ENCODE data around the gene LIPA.
"Not testable (repeated sequence)": the region's sequence is repeated elsewhere in the genome, so short reads cannot be mapped to it uniquely, and the experiment has no call there.

Gene LIPA

GRCh38 chr10:89209718-89210117 is 41.9 kb downstream of the LIPA start:
- DNase-seq (ENCODE audit: low read depth, low spot score): no peak

DNA sequence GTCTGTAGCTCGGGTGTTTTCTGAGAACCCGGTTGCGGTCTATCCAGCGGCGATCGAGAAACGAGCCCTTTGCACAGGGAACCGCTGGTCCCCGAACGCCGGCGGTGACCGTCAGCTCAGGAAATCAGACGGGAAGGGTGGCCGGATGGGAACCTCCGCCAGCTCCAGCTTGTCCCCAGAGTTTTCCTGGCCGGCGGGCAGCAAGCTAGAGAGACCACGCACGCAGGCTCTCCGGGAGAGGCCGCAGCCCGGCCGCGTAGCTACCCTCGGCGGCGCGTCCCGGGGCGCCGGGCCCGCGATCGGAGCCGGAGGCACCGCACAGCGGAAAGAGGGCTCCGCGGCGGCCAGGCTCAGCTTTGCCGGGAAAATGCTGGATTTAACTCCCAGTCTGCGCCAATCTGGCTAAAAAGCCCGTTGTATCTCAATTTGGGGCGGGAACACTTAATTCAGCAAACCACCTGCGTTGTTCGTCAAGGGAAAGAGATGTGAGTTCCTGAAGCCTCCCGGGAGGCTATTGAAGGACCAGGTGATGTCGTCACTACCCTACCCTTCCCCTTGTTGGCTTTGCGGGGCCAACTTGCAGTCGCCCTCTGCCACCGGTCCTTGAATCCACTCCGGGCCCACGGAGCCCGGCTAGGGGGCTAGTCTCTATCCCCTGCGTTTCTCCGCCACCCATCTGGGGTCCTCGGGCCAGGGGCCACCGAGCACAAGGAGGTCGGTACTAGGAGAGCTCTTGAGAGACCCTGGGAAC is 43.6 kb downstream of the LIPA start:
- DNase-seq (ENCODE audit: low read depth, low spot score): peak; percentile 48

DNA sequence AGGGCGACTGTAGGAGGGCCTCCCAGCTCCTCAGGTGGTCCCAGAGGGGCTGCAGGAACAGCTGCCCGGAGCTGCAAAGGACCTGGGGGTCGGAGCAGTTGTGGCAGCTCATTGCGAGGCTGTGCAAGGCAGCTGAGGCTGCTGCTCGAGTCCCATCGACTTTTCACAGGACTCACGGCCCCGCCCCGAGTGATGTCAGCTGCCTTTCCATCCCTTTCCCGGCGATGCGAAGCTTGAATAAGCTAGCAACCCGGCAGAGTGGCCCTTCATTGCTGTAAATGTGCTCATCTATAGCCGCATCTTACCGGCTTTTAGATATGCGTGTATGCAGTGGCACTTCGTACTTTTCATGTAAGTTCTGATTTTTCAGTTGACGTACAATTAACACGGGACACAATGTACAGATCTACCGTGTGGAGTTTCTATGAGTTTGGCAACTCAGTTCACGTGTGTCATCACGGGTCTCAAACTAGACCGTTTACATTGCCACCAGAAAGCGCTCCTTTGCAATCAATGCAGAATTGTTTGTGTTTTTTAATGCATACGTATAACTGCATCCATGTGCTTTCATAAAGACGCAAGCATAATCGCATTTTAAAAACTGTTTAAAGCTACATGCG is 44.3 kb downstream of the LIPA start, which contains the start of gene CH25H:
CH25H (minus strand) TSS at position 137 of the 620 bp plus-strand sequence; CDS start at position 112, 25 bp downstream.
- DNase-seq (ENCODE audit: low read depth, low spot score): peak; percentile 65

GRCh38 chr10:89206402-89207180 is 45.0 kb downstream of the LIPA start:
- no peak for DNase-seq (ENCODE audit: low read depth, low spot score)

DNA sequence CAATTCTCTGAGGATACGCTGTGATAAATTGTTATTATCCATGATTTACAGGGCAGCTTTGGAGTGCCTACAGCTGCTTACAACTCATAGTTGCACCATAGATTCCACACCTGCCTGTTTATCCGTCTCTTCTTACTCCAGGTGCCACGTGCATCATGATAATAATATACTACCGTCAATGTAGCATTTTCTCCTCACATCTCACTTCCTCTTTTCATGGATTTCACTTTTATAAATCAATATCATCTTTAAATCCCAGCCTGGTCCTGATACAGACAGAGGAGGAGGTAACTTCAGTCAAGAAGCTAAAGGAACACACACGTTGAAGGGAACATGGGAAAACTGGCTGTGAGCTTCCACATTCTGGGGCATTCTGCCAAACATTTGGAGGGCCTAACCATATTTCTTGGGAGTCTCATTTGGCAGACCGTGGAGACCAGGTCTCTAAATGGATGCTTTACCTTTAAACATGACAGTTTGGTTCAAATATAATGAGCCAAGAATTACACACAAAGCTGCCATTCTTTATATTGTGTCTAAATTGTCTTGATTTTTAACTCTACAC is 46.9 kb downstream of the LIPA start:
- DNase-seq (ENCODE audit: low read depth, low spot score): no peak

DNA sequence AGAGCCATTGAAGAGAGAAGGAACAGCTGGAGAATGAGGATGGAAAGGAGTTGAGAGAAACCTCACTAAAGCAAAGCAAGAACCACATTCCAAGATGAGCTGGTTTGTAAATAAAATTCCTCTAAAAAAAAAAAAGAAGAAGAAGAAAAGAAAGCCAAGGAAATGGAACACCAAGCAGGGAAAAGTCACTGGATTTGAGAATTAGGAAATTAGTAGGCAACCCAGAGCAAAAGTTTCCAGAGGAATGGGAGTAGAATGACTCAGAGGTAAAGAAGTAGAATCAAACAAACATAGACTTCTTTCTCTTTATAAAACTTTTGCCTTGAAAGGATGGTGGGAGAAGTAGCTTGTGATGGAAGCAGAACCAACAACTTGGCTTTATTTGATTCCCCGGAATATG is 48.3 kb downstream of the LIPA start:
- DNase-seq (ENCODE audit: low read depth, low spot score): no peak

DNA sequence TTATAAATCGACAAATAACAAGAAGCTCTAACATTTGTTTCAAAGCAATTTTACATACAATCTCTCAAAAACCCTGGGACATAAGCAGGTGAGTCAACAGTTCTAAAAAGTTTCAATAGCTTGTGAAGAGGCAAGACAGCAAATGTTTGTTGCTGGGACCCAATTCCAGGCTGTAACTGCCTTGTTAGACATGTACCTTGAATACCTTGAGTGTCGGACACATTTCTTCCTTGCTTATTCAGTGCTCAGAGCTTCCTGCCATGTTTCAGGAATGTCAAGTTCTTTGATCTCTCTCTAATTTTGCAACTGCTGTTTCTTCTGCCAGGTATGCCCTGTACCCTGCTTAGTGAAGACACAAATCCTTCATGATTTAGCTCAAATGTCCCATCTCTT is 49.5 kb downstream of the LIPA start:
- no peak for DNase-seq (ENCODE audit: low read depth, low spot score)

DNA sequence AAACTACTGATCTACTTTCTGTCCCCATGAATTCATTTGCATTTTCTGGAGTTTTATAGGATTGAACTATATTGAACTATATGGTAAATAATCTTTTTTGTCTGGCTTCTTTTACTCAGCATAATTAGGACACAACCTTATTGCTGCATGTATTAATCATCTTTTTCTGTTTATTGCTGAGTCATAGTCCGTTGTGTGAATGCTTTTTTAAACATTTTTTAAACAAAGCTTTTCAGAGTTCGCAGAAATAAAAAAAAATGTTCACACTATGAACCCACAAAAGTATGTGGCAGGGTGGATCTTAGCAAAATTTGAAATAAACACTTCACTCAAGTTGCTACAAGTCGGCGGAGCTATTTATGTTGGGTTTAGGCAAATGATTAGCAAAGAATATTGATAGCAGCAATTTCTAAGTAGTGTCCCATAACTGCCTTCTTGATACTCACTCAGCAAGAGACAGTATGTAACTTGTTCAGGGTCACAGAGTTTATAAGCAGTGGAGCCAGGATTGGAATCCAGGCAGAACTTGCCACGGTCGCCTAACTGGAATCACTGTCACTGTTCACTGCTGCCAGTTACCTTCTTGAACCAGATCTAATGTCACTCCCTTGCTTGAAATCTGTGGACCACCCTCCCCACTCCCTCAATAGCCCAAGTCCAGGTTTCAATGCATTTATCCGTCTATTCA is 50.1 kb downstream of the LIPA start:
- DNase-seq (ENCODE audit: low read depth, low spot score): no peak

DNA sequence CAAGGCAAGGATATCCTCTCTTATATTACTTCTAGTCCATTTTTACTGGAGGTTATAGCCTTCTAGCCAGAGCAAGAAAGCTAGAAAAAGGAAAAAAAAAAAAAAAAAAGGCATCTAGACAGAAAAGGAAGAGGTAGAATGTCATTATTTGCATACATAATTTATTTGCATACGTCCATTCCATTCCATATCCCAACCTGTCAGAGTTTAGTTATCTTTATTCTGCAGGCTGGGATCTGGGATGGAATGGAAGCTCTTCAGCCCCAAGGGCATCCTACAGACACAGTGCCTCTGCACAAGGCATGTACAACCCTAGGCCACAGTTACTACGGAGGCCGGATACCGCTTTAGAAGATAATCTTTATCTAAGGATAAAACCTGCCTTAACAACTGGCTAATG is 54.1 kb downstream of the LIPA start:
- no peak for DNase-seq (ENCODE audit: low read depth, low spot score)

- DNase-seq (ENCODE audit: low read depth, low spot score): not testable (repeated sequence)
These were observed 60.3 kb downstream of the LIPA start for GRCh38 chr10:89191301-89191700.

- DNase-seq (ENCODE audit: low read depth, low spot score): no peak
These were observed 62.3 kb downstream of the LIPA start for GRCh38 chr10:89189211-89189734.

DNA sequence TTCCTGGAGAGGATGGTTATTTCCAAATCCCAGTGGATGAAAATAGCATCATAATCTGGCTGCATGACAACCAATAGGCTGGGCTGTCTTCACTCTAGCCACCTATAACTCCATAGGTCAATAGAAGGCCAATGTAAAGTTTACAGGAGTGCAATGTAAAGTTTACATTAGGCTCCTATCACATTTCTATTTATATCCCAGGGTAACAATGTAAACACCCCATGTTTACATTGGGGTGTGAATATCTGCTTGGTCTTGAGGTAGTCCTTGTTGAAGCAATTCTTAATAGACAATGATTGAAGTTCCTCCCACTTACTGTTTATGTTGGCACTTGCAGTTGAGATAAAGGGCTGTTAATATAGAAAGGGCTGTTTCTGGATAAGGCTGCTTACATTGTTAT is 65.9 kb downstream of the LIPA start:
- DNase-seq (ENCODE audit: low read depth, low spot score): no peak

DNA sequence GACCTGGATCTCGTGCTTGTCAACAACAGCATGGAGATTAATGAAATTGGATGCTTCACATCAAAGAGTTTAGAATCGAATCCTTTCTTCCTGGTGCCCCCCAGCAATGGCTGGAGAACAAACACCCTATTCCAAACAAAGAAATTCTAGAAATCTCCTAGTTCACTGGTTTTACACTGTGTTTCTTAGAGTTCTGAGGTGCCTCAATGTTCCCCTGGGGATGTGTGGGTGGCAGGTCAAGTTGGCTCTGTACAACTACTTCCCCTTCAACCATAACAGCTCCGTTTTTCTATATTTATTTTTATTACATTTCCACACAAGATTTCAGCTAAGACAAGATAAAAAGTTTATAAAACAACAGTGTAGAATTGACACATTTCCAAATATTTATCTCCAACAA is 66.9 kb downstream of the LIPA start:
- no peak for DNase-seq (ENCODE audit: low read depth, low spot score)

GRCh38 chr10:89183571-89183970 is 68.0 kb downstream of the LIPA start:
- DNase-seq (ENCODE audit: low read depth, low spot score): no peak

DNA sequence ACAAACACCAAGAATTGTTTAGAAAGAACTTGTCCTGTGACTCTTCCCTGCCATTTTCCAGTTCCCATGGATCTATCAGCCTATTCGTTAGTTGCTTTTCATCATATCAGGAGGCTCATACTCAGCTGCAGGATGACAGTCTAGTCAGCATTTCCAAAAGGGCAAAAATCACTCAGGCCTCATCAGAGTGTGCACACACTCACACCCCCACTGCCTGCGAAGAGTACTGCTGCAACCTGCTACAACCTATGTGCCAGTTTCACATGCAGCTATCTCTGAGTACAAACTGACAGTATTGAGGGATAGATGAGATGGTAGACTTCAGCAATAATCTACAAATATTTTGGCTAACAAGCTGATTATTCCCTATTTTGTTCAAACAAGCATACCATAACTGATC is 68.7 kb downstream of the LIPA start:
- DNase-seq (ENCODE audit: low read depth, low spot score): no peak

DNA sequence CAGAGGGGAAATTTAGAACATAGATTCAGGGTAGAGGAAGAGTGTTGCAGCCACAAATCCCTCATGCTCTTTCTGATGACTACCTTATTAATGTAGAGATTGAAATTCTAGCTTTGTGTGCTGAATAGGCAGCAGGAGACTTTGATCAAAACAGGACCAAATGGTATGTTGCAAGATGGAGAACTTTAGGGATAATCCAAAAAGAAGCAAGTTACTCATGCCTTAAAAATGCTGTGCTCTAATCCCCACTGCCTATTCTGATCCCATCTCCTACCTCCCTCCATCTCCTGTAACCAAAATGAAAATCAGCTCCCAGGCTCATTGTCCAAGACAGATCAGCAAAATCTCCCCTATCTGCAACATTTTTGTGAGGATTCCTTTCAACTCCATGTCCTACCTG is 75.8 kb downstream of the LIPA start:
- no peak for DNase-seq (ENCODE audit: low read depth, low spot score)

DNA sequence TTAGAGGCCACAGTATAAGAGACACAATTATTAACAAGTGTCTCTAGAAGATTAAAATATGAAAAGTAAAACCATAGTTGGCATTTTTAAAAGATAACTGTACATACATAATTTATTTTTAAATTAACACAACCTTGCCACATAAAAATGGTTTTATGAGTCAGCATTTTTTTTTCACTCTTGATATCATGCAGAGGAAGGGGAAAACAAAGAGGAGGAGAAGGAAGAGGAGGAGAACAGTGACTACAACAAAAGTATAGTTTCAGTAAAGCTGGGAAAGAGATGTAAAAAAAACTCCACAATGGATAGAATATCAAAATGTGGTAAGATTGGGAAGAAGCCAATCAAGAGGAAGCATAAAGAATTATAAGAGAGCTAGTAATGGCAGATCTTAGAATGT is 78.5 kb downstream of the LIPA start:
- DNase-seq (ENCODE audit: low read depth, low spot score): no peak

GRCh38 chr10:89171996-89172395 is 79.6 kb downstream of the LIPA start:
- no peak for DNase-seq (ENCODE audit: low read depth, low spot score)

GRCh38 chr10:89171263-89171872 is 80.2 kb downstream of the LIPA start:
- DNase-seq (ENCODE audit: low read depth, low spot score): no peak

DNA sequence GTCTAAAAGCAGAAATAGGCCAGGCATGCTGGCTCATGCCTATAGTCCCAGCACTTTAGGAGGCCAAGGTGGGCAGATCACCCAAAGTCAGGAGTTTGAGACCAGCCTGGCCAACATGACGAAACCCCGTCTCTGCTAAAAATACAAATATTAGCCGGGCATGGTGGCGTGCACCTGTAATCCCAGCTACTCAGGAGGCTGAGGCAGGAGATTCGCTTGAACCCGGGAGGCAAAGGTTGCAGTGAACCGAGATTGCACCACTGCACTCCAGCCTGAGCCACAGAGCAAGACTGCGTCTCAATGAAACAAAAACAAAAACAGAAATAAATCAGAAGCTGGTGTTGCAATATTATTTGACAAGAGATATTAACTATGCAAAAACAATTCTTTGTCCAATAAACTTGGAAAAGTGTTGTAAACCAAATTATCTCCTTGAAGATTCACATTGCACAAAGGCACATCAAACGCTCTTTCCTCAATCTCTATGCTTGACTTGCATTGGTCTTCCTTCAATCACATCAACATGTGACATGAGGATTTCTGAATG is 83.1 kb downstream of the LIPA start:
- DNase-seq (ENCODE audit: low read depth, low spot score): not testable (repeated sequence)

- no peak for DNase-seq (ENCODE audit: low read depth, low spot score)
These were observed 83.7 kb downstream of the LIPA start for GRCh38 chr10:89167915-89168314.
